ENCODE data around the gene ZIC2. TPM values are rescaled to one million over a fixed set of nuclear protein-coding genes. Genes with fewer than 3 reads are reported as not detected.

ZIC2 gene
- total RNA-seq, 2 donors from 2014 or later: 0.11 to 0.82 TPM

- peaks cover 4% of the 10 kb centered on the region for H3K4me1 ChIP-seq
- H3K36me3 ChIP-seq: no peaks in the 10 kb centered on the region
- intact Hi-C loops (cut with DNase I): loop anchor here (10.0 kb wide), 1 partner anchor 237 kb away; no protein-coding TSS in a partner anchor
- H3K27me3 ChIP-seq: peaks cover 63% of the 10 kb centered on the region
- DNase-seq: no peak
- no peaks in the 10 kb centered on the region for H3K9me3 ChIP-seq
- no peak for TF ChIP-seq CTCF (IDR thresholded peaks at IDR 0.05)
- H3K4me3 ChIP-seq: no peak overlapping the region
- no peak overlapping the region for H3K27ac ChIP-seq
- H3K9ac ChIP-seq (ENCODE audit: low read depth in 2 of 2, low read length in 2 of 2): no peak overlapping the region
Observed at GRCh38 chr13:99998261-99998660, 16.7 kb downstream of the ZIC2 start.

GRCh38 chr13:100014621-100015020 lies 33.0 kb downstream of the ZIC2 start:
- Histone ChIP-seq H3K27me3 (no peaks in the 10 kb centered on the region), H3K36me3 (no peaks in the 10 kb centered on the region), H3K27ac (no peak overlapping the region), H3K4me1 (no peaks in the 10 kb centered on the region), H3K9me3 (no peaks in the 10 kb centered on the region), H3K9ac (ENCODE audit: low read depth in 2 of 2, low read length in 2 of 2) (no peak overlapping the region), H3K4me3 (no peak overlapping the region)
- no peak for TF ChIP-seq CTCF (IDR thresholded peaks at IDR 0.05)
- intact Hi-C loops (cut with DNase I): no loop called here
- DNase-seq: no peak

- H3K27ac ChIP-seq: no peak overlapping the region
- H3K9me3 ChIP-seq: no peaks in the 10 kb centered on the region
- no peak overlapping the region for H3K9ac ChIP-seq (ENCODE audit: low read depth in 2 of 2, low read length in 2 of 2)
- intact Hi-C loops (cut with DNase I): no loop called here
- DNase-seq: no peak
- H3K4me3 ChIP-seq: no peak overlapping the region
- no peak for TF ChIP-seq CTCF (IDR thresholded peaks at IDR 0.05)
- H3K36me3 ChIP-seq: no peaks in the 10 kb centered on the region
- no peaks in the 10 kb centered on the region for H3K4me1 ChIP-seq
- H3K27me3 ChIP-seq: no peaks in the 10 kb centered on the region
Observed at GRCh38 chr13:100019780-100020356, 38.3 kb downstream of the ZIC2 start.

- no peak overlapping the region for H3K9ac ChIP-seq (ENCODE audit: low read depth in 2 of 2, low read length in 2 of 2)
- no peak overlapping the region for H3K4me3 ChIP-seq
- intact Hi-C loops (cut with DNase I): no loop called here
- no peaks in the 10 kb centered on the region for H3K27me3 ChIP-seq
- no peak for DNase-seq
- H3K36me3 ChIP-seq: no peaks in the 10 kb centered on the region
- H3K27ac ChIP-seq: no peak overlapping the region
- H3K4me1 ChIP-seq: no peaks in the 10 kb centered on the region
- no peak for TF ChIP-seq CTCF (IDR thresholded peaks at IDR 0.05)
- no peaks in the 10 kb centered on the region for H3K9me3 ChIP-seq
Observed at GRCh38 chr13:100022798-100023197, 41.2 kb downstream of the ZIC2 start.

GRCh38 chr13:100024023-100024422 lies 42.4 kb downstream of the ZIC2 start:
- H3K4me1 ChIP-seq: no peaks in the 10 kb centered on the region
- no peak overlapping the region for H3K4me3 ChIP-seq
- peak overlapping the region; percentile 41 for H3K27ac ChIP-seq
- TF ChIP-seq CTCF (IDR thresholded peaks at IDR 0.05): no peak
- intact Hi-C loops (cut with DNase I): no loop called here
- no peak for DNase-seq
- no peaks in the 10 kb centered on the region for H3K9me3 ChIP-seq
- no peaks in the 10 kb centered on the region for H3K36me3 ChIP-seq
- no peaks in the 10 kb centered on the region for H3K27me3 ChIP-seq
- H3K9ac ChIP-seq (ENCODE audit: low read depth in 2 of 2, low read length in 2 of 2): no peak overlapping the region

Data from colonic mucosa (tissue), 4 donors.